Smooth muscle cell (in vitro differentiated cells): ENCODE data around the gene SCAMP4. TPM values are rescaled to one million over a fixed set of nuclear protein-coding genes. Genes with fewer than 3 reads are reported as not detected.

Experiments used
- DNase-seq: peaks from one replicate; lab custom pipeline; 2025; ENCODE audit not compliant: unreplicated experiment; lab: John Stamatoyannopoulos, UW
- H2AFZ ChIP-seq: fragments of 200-600 bp; sonication (generic); 2 replicates; pipeline ENCODE4 v1.6.0; 2016; ENCODE audit warnings: antibody characterized with exemption, low read depth, mild to moderate bottlenecking
- H3F3A ChIP-seq: fragments of 200-600 bp; sonication (generic); 2 replicates; pipeline ENCODE4 v1.6.0; 2017; ENCODE audit warnings: antibody characterized with exemption, low read depth
- H3K27ac ChIP-seq: fragments of 200-600 bp; sonication (generic); 2 replicates; pipeline ENCODE4 v1.5.1; 2016; ENCODE audit warnings: low read depth, mild to moderate bottlenecking
- H3K27me3 ChIP-seq: fragments of 200-600 bp; sonication (generic); 2 replicates; pipeline ENCODE4 v1.6.1; 2016; ENCODE audit warnings: low read depth, mild to moderate bottlenecking
- H3K36me3 ChIP-seq: fragments of 200-600 bp; sonication (generic); 2 replicates; pipeline ENCODE4 v1.5.1; 2016; ENCODE audit warnings: low read depth
- H3K4me1 ChIP-seq: fragments of 200-600 bp; sonication (generic); 2 replicates; pipeline ENCODE4 v1.5.1; 2016; ENCODE audit warnings: low read depth
- H3K4me2 ChIP-seq: fragments of 200-600 bp; sonication (generic); 2 replicates; pipeline ENCODE4 v1.6.0; 2016; ENCODE audit warnings: mild to moderate bottlenecking
- H3K4me3 ChIP-seq: fragments of 200-600 bp; sonication (generic); 2 replicates; pipeline ENCODE4 v1.5.1; 2016; ENCODE audit warnings: mild to moderate bottlenecking
- H3K79me2 ChIP-seq: fragments of 200-600 bp; sonication (generic); 2 replicates; pipeline ENCODE4 v1.6.0; 2016; ENCODE audit warnings: low read depth, mild to moderate bottlenecking
- H3K9ac ChIP-seq: fragments of 200-600 bp; sonication (generic); 2 replicates; pipeline ENCODE4 v1.6.0; 2016; ENCODE audit warnings: low read depth
- H3K9me3 ChIP-seq: fragments of 200-600 bp; sonication (generic); replicated peaks from 2 replicates; pipeline ENCODE4 v1.5.1; 2016; ENCODE audit warnings: low read depth
- H4K20me1 ChIP-seq: fragments of 200-600 bp; sonication (generic); 2 replicates; pipeline ENCODE4 v1.6.0; 2016; ENCODE audit warnings: low read depth
- WGBS: methylation state at CpG from one replicate; pipeline ENCODE4 v1.1.7; 2016; ENCODE audit warnings: low lambda C conversion rate; 5-methylcytosine and 5-hydroxymethylcytosine counted together
- polyA plus RNA-seq: library from polyadenylated mRNA; unstranded; fragments of >200 nt; fragmentation: Nextera tagmentation; extraction: Ambion mirVana; gene quantifications from 2 replicates; pipeline ENCODE4 v1.2.1, GENCODE V29; 2016
- total RNA-seq: library from RNA; depleted of rRNA; stranded (reverse); fragments of >200 nt; gene quantifications from 2 replicates; pipeline ENCODE4 v1.2.3, GENCODE V29; 2014
- TF ChIP-seq, protein P1 (sequence below): fragments of 200-600 bp; sonication (generic); IDR thresholded peaks from 2 replicates; pipeline ENCODE4 v1.5.1; 2017; ENCODE audit warnings: borderline replicate concordance, mild to moderate bottlenecking, antibody characterized with exemption; ENCODE audit not compliant: insufficient read depth, poor library complexity, severe bottlenecking

SCAMP4 gene
- total and polyA plus RNA-seq, 2 experiments from 2014 or later: 54.5 to 96.9 TPM

DNA sequence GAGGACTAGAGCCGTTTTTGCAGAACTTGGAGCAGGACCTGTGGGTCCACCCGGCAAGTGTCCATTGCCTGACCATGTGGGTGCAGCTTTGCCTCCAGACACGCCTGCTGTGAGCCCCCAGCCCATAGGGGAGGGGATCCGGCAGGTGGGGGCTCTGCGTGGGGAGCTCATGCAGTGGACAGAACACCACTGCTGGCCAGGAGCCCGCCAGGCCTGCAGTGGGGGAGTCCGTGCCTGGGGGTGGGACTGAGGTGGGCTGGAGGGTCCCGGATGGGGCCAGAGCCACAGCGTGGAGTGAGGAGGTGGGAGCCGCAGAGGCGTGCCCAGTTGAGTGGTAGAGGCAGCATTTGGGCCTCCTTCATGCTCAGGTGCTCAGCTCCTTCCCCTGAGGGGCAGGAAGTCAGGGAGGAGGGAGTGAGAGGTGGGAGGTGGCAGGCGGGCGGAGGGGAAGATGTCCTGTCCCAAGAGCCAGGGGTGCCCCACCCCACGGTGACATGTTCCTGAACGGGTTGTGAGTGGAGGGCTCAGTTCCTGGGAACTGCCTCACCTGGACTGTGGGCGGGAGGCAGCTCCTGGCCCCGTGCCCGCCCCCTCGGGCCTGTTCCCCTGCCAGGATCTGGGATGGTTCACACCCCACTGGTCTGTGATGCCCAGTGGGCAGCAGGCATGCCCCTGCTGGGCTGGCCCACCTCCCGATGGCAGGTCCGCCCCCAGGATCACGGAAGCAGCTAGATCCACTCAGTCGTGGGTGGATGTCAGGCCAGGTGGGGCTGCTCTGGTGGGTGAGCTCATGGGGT lies 8.8 kb downstream of the SCAMP4 start:
- Histone ChIP-seq H3K9me3 (no peaks in the 10 kb centered on the region), H3K9ac (no peak overlapping the region), H4K20me1 (peaks cover 85% of the 10 kb centered on the region), H2AFZ (no peak overlapping the region), H3K27me3 (no peaks in the 10 kb centered on the region), H3K27ac (no peak overlapping the region), H3F3A (no peaks in the 10 kb centered on the region), H3K4me2 (no peak overlapping the region), H3K79me2 (peaks cover 43% of the 10 kb centered on the region), H3K4me3 (no peak overlapping the region), H3K36me3 (no peaks in the 10 kb centered on the region), H3K4me1 (no peaks in the 10 kb centered on the region)
- no peak for DNase-seq
- 95% methylated on average over 19 of the region's 23 CpGs for WGBS
- TF ChIP-seq, protein P1, sequence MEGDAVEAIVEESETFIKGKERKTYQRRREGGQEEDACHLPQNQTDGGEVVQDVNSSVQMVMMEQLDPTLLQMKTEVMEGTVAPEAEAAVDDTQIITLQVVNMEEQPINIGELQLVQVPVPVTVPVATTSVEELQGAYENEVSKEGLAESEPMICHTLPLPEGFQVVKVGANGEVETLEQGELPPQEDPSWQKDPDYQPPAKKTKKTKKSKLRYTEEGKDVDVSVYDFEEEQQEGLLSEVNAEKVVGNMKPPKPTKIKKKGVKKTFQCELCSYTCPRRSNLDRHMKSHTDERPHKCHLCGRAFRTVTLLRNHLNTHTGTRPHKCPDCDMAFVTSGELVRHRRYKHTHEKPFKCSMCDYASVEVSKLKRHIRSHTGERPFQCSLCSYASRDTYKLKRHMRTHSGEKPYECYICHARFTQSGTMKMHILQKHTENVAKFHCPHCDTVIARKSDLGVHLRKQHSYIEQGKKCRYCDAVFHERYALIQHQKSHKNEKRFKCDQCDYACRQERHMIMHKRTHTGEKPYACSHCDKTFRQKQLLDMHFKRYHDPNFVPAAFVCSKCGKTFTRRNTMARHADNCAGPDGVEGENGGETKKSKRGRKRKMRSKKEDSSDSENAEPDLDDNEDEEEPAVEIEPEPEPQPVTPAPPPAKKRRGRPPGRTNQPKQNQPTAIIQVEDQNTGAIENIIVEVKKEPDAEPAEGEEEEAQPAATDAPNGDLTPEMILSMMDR: no peak

GRCh38 chr19:1914826-1915341 lies 9.7 kb downstream of the SCAMP4 start:
- Histone ChIP-seq H3K79me2 (peaks cover 34% of the 10 kb centered on the region), H3F3A (no peaks in the 10 kb centered on the region), H2AFZ (no peak overlapping the region), H3K27me3 (no peaks in the 10 kb centered on the region), H3K4me2 (no peak overlapping the region), H3K4me3 (no peak overlapping the region), H3K9me3 (no peaks in the 10 kb centered on the region), H3K4me1 (no peaks in the 10 kb centered on the region), H3K36me3 (no peaks in the 10 kb centered on the region), H3K9ac (no peak overlapping the region), H4K20me1 (peaks cover 76% of the 10 kb centered on the region), H3K27ac (no peak overlapping the region)
- DNase-seq: no peak
- over 99% methylated on average over 22 of the region's 23 CpGs for WGBS
- TF ChIP-seq, protein P1: no peak

DNA sequence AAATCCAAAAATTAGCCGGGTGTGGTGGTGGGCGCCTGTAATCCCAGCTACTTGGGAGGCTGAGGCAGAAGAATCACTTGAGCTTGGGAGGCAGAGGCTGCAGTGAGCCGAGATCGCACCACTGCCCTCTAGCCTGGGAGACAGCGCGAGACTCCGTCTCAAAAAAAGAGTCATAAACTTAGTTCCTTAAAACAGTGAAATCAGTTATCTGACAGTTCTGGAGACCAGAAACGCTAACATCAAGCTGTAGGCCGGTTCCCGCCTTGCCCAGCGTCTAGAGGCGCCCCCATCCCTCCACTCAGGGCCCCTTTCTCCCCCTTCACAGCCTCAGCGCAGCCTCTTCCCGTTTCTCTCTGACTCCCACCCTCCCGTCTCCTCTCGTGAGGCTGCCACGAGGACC lies 11.9 kb downstream of the SCAMP4 start:
- Histone ChIP-seq H3K9me3 (no peaks in the 10 kb centered on the region), H3K36me3 (no peaks in the 10 kb centered on the region), H3F3A (no peaks in the 10 kb centered on the region), H3K4me1 (no peaks in the 10 kb centered on the region), H3K9ac (no peak overlapping the region), H3K4me2 (no peak overlapping the region), H3K4me3 (no peak overlapping the region), H3K27ac (no peak overlapping the region), H4K20me1 (peaks cover 53% of the 10 kb centered on the region), H3K79me2 (peaks cover 11% of the 10 kb centered on the region), H3K27me3 (no peaks in the 10 kb centered on the region), H2AFZ (no peak overlapping the region)
- DNase-seq: no peak
- 97% methylated on average over 15 of the region's 17 CpGs for WGBS
- TF ChIP-seq, protein P1: no peak
